SK-N-SH (cell line): ENCODE measurements around the gene GALNTL6. TPM values are rescaled to one million over a fixed set of nuclear protein-coding genes. Genes with fewer than 3 reads are reported as not detected.

ENCODE experiments used
- CTCF ChIA-PET: fragments of 300-600, 350-600 bp; formaldehyde crosslinking; extraction: SDS; loops from one replicate; lab custom pipeline; 2021; lab: Yijun Ruan, JAX
- POLR2A ChIA-PET: fragments of 350-600 bp; sonication (Branson Sonifier 250); formaldehyde crosslinking; extraction: SDS; loops from one replicate; lab custom pipeline; 2020; ENCODE audit warnings: antibody characterized with exemption, inconsistent platforms; lab: Yijun Ruan, JAX
- DNase-seq: peaks from one replicate; pipeline ENCODE4 v3.0.0; 2012
- H2AFZ ChIP-seq: fragments of 200-600 bp; sonication (generic); 2 replicates; pipeline ENCODE4 v1.8.1; 2016; ENCODE audit warnings: antibody characterized with exemption, mild to moderate bottlenecking, low read depth
- H3F3A ChIP-seq: fragments of 200-600 bp; sonication (generic); replicated peaks from 2 replicates; pipeline ENCODE3; 2016; ENCODE audit warnings: antibody characterized with exemption, mild to moderate bottlenecking; ENCODE audit not compliant: insufficient read depth
- H3K27ac ChIP-seq, 2 experiments: fragments of 200-500 bp in 1 of 2; fragments of 200-600 bp in 1 of 2; sonication (Bioruptor generic) in 1 of 2; sonication (generic), shearing (Covaris generic) in 1 of 2; 2 replicates each; pipeline versions ENCODE4 v1.5.1 to v1.6.1; 2014 to 2016; ENCODE audit warnings: low read depth in 2 of 2, inconsistent platforms in 1 of 2, low read length in 1 of 2, mild to moderate bottlenecking in 1 of 2, mixed read lengths in 1 of 2
- H3K27me3 ChIP-seq: fragments of 200-600 bp; sonication (generic), shearing (Covaris generic); 2 replicates; pipeline ENCODE4 v1.6.1; 2016; ENCODE audit warnings: mixed run types; ENCODE audit not compliant: insufficient read depth
- H3K36me3 ChIP-seq, 2 experiments: fragments of 200-500 bp in 1 of 2; fragments of 200-600 bp in 1 of 2; sonication (Bioruptor generic) in 1 of 2; sonication (generic) in 1 of 2; replicated peaks in 1 of 2; 2 replicates each; pipeline versions ENCODE3 to v1.5.1; 2014 to 2016; ENCODE audit warnings: low read length in 1 of 2, mild to moderate bottlenecking in 1 of 2; ENCODE audit not compliant: insufficient read depth in 2 of 2, control insufficient read depth in 1 of 2
- H3K4me1 ChIP-seq, 2 experiments: fragments of 200-500 bp in 1 of 2; fragments of 200-600 bp in 1 of 2; sonication (Bioruptor generic) in 1 of 2; sonication (generic), shearing (Covaris generic) in 1 of 2; 2 replicates each; pipeline versions ENCODE4 v1.5.1 to v1.6.1; 2014 to 2016; ENCODE audit warnings: low read depth in 1 of 2, low read length in 1 of 2, mixed run types in 1 of 2; ENCODE audit not compliant: insufficient read depth in 2 of 2, control insufficient read depth in 1 of 2
- H3K4me2 ChIP-seq: fragments of 200-600 bp; sonication (generic), shearing (Covaris generic); 2 replicates; pipeline ENCODE4 v1.6.1; 2017; ENCODE audit warnings: mixed run types
- H3K4me3 ChIP-seq, 2 experiments: fragments of 200-500 bp in 1 of 2; fragments of 200-600 bp in 1 of 2; sonication (Bioruptor generic) in 1 of 2; sonication (generic), shearing (Covaris generic) in 1 of 2; 2 replicates each; pipeline versions ENCODE4 v1.5.1 to v1.8.1; 2014 to 2016; ENCODE audit warnings: low read depth in 2 of 2, inconsistent platforms in 1 of 2, low read length in 1 of 2, mild to moderate bottlenecking in 1 of 2, mixed read lengths in 1 of 2, moderate library complexity in 1 of 2
- H3K79me2 ChIP-seq: fragments of 200-600 bp; sonication (generic); 2 replicates; pipeline ENCODE4 v1.8.1; 2017; ENCODE audit warnings: mild to moderate bottlenecking; ENCODE audit not compliant: insufficient read depth
- H3K9ac ChIP-seq: fragments of 200-600 bp; sonication (generic); 2 replicates; pipeline ENCODE4 v1.6.1; 2017; ENCODE audit warnings: mixed run types
- H3K9me2 ChIP-seq: fragments of 200-600 bp; sonication (generic); 2 replicates; pipeline ENCODE4 v1.6.1; 2017; ENCODE audit warnings: mixed run types
- H3K9me3 ChIP-seq: fragments of 200-600 bp; sonication (generic); 2 replicates; pipeline ENCODE4 v1.6.1; 2017; ENCODE audit warnings: mixed run types, mild to moderate bottlenecking, moderate library complexity
- H4K20me1 ChIP-seq: fragments of 200-600 bp; sonication (generic); 2 replicates; pipeline ENCODE4 v1.6.1; 2017; ENCODE audit warnings: mild to moderate bottlenecking, mixed run types; ENCODE audit not compliant: insufficient read depth
- CHD2 ChIP-seq: fragments of 150-350 bp; IDR thresholded peaks from 2 replicates; pipeline ENCODE4 v1.6.1; 2018; ENCODE audit warnings: low read length; ENCODE audit not compliant: partially characterized antibody
- EP300 ChIP-seq, 2 experiments: IDR thresholded peaks; 2 replicates each; pipeline versions ENCODE4 v1.4.0 to v1.6.1; 2012; ENCODE audit warnings: borderline replicate concordance in 1 of 2, low read depth in 1 of 2, low read length in 1 of 2
- FOSL2 ChIP-seq: IDR thresholded peaks from 2 replicates; pipeline ENCODE4 v1.4.0; 2012; ENCODE audit warnings: low read depth, mild to moderate bottlenecking, moderate library complexity, borderline replicate concordance
- FOXJ3 ChIP-seq: sonication (generic); formaldehyde crosslinking; IDR thresholded peaks from 2 replicates; pipeline ENCODE4 v1.5.1; 2020; ENCODE audit warnings: mild to moderate bottlenecking, missing genetic modification reagents
- FOXM1 ChIP-seq: IDR thresholded peaks from 2 replicates; pipeline ENCODE4 v1.4.0; 2012; ENCODE audit warnings: low read depth, mild to moderate bottlenecking
- JUND ChIP-seq: IDR thresholded peaks from 2 replicates; pipeline ENCODE4 v1.4.0; 2012
- NFIC ChIP-seq: IDR thresholded peaks from 2 replicates; pipeline ENCODE4 v1.4.0; 2012; ENCODE audit warnings: borderline replicate concordance
- SMC3 ChIP-seq: IDR thresholded peaks from 2 replicates; pipeline ENCODE4 v1.6.1; 2012; ENCODE audit warnings: low read depth, low read length, improper control_type of control experiment
- TEAD4 ChIP-seq: IDR thresholded peaks from 2 replicates; pipeline ENCODE4 v1.4.0; 2012; ENCODE audit warnings: mild to moderate bottlenecking, borderline replicate concordance; ENCODE audit not compliant: insufficient read depth
- WGBS: methylation state at CpG from one replicate; pipeline ENCODE4 v1.1.6; 2017; ENCODE audit warnings: low lambda C conversion rate; 5-methylcytosine and 5-hydroxymethylcytosine counted together
- polyA plus RNA-seq, 3 experiments: library from polyadenylated mRNA; depleted of rRNA; stranded (reverse); fragments of >200 nt; gene quantifications; 2 replicates each; pipeline ENCODE4 v1.2.3, GENCODE V29; 2012
- TF ChIP-seq, protein P1 (sequence below): fragments of 150-350 bp; IDR thresholded peaks from 2 replicates; pipeline ENCODE4 v1.6.1; 2016; ENCODE audit warnings: mild to moderate bottlenecking, low read depth, low read length
- TF ChIP-seq, protein P2 (sequence below): fragments of 200-600 bp; sonication (generic); IDR thresholded peaks from 2 replicates; pipeline ENCODE4 v1.6.1; 2017; ENCODE audit warnings: antibody characterized with exemption, mild to moderate bottlenecking, moderate library complexity
- TF ChIP-seq, protein P3 (sequence below): IDR thresholded peaks from 2 replicates; pipeline ENCODE4 v1.4.0; 2012; ENCODE audit warnings: low read depth, borderline replicate concordance

GALNTL6 gene
- polyA plus RNA-seq, 1 of the 3 experiments (the other 2 are of a cell fraction), result 0.07 TPM

DNA sequence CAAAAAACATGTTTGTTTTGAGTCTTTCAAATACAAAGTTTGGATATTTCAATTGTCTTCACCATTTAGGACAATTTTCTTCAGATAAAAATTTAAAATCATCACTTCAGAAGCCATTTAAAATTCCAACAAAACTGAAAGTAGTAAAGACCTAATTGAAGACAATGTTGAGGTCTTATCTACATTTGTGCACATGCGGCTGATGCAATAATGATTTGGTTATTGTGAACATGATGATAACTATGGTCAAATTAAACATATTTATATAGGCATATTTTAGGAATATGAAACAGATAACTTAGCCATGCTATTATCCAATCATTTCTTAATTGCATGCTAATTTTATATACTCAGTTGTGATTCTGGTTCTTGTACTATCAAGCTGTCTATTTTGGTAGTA lies 407.5 kb downstream of the GALNTL6 start:
- no peak overlapping the region for H3K27ac ChIP-seq
- H3K9ac ChIP-seq, result no peak overlapping the region
- H3K4me3 ChIP-seq, result no peak overlapping the region
- no peaks in the 10 kb centered on the region for H3K27me3 ChIP-seq
- ChIA-PET CTCF (interaction anchor here (1.6 kb wide), 1 partner anchor 19 kb away, joined by 3 read pairs; no protein-coding TSS in a partner anchor), POLR2A (no interaction called here)
- H3F3A ChIP-seq, result no peaks in the 10 kb centered on the region
- no peaks in the 10 kb centered on the region; the same call in 1 of the 2 replicates for H3K79me2 ChIP-seq
- H3K4me1 ChIP-seq, result no peaks in the 10 kb centered on the region
- no peak for TF ChIP-seq FOXM1
- TF ChIP-seq FOXJ3 (CRISPR knock-in tag), result no peak
- TF ChIP-seq, protein P1, sequence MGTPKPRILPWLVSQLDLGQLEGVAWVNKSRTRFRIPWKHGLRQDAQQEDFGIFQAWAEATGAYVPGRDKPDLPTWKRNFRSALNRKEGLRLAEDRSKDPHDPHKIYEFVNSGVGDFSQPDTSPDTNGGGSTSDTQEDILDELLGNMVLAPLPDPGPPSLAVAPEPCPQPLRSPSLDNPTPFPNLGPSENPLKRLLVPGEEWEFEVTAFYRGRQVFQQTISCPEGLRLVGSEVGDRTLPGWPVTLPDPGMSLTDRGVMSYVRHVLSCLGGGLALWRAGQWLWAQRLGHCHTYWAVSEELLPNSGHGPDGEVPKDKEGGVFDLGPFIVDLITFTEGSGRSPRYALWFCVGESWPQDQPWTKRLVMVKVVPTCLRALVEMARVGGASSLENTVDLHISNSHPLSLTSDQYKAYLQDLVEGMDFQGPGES, result no peak
- TF ChIP-seq SMC3, result no peak
- TF ChIP-seq, protein P2, sequence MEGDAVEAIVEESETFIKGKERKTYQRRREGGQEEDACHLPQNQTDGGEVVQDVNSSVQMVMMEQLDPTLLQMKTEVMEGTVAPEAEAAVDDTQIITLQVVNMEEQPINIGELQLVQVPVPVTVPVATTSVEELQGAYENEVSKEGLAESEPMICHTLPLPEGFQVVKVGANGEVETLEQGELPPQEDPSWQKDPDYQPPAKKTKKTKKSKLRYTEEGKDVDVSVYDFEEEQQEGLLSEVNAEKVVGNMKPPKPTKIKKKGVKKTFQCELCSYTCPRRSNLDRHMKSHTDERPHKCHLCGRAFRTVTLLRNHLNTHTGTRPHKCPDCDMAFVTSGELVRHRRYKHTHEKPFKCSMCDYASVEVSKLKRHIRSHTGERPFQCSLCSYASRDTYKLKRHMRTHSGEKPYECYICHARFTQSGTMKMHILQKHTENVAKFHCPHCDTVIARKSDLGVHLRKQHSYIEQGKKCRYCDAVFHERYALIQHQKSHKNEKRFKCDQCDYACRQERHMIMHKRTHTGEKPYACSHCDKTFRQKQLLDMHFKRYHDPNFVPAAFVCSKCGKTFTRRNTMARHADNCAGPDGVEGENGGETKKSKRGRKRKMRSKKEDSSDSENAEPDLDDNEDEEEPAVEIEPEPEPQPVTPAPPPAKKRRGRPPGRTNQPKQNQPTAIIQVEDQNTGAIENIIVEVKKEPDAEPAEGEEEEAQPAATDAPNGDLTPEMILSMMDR, result no peak
- TF ChIP-seq NFIC, result no peak
- H3K9me2 ChIP-seq, result no peaks in the 10 kb centered on the region
- no peaks in the 10 kb centered on the region for H3K9me3 ChIP-seq
- 3% methylated on average over 1 of the region's 1 CpG for WGBS
- DNase-seq, result no peak
- H3K36me3 ChIP-seq, result no peaks in the 10 kb centered on the region
- H2AFZ ChIP-seq, result no peak overlapping the region
- H3K4me2 ChIP-seq, result no peak overlapping the region
- no peaks in the 10 kb centered on the region for H4K20me1 ChIP-seq

DNA sequence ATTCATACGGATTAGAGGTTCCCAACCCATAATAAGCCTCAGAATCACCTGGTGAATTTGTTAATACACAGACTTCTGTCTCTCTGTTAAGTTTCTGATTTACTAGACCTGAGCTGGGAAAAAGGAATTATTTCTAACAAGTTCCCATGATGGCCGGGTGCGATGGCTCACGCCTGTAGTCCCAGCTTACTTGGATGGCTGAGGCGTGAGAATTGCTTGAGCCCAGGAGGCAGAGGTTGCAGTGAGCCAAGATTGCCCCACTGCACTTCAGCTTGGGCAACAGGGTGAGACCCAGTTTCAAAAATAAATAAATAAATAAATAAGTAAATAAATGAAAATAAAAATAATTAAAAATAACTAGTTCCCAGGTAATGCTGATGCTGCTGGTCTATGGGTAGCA lies 412.3 kb downstream of the GALNTL6 start:
- H3K27ac ChIP-seq, result no peak overlapping the region
- H3F3A ChIP-seq, result no peaks in the 10 kb centered on the region
- no peaks in the 10 kb centered on the region for H3K36me3 ChIP-seq
- H3K9me2 ChIP-seq, result no peaks in the 10 kb centered on the region
- DNase-seq, result no peak
- H2AFZ ChIP-seq, result no peak overlapping the region
- CTCF ChIA-PET, result no interaction called here
- no peak overlapping the region for H3K9ac ChIP-seq
- no peaks in the 10 kb centered on the region for H3K9me3 ChIP-seq
- no peak for TF ChIP-seq FOSL2
- no peak for TF ChIP-seq CHD2
- TF ChIP-seq, protein P3, sequence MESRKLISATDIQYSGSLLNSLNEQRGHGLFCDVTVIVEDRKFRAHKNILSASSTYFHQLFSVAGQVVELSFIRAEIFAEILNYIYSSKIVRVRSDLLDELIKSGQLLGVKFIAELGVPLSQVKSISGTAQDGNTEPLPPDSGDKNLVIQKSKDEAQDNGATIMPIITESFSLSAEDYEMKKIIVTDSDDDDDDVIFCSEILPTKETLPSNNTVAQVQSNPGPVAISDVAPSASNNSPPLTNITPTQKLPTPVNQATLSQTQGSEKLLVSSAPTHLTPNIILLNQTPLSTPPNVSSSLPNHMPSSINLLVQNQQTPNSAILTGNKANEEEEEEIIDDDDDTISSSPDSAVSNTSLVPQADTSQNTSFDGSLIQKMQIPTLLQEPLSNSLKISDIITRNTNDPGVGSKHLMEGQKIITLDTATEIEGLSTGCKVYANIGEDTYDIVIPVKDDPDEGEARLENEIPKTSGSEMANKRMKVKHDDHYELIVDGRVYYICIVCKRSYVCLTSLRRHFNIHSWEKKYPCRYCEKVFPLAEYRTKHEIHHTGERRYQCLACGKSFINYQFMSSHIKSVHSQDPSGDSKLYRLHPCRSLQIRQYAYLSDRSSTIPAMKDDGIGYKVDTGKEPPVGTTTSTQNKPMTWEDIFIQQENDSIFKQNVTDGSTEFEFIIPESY, result no peak
- TF ChIP-seq TEAD4, result no peak
- TF ChIP-seq, protein P1, result no peak
- no peak for TF ChIP-seq JUND
- no peak for TF ChIP-seq EP300 (IDR thresholded peaks at IDR 0.05; ENCODE audit: borderline replicate concordance in 1 of 2, low read depth in 1 of 2, low read length in 1 of 2)
- TF ChIP-seq, all 33 proteins: peak for 0
- Histone ChIP-seq H3K4me1 (no peaks in the 10 kb centered on the region), H3K27me3 (no peaks in the 10 kb centered on the region), H3K4me2 (no peak overlapping the region), H3K4me3 (no peak overlapping the region), H3K79me2 (no peaks in the 10 kb centered on the region; the same call in 1 of the 2 replicates), H4K20me1 (no peaks in the 10 kb centered on the region)
- WGBS, result 79% methylated on average over 5 of the region's 5 CpGs
- POLR2A ChIA-PET, result no interaction called here
